SK-N-SH treated with all-trans-retinoic acid at 6 μM for 48 hours (cell line): ENCODE measurements around the gene GP1BA.

Source experiments
- ATAC-seq: fragments of 200-7000 bp; cut with Tn5 transposase; 3 replicates; pipeline ENCODE4 v1.9.1; 2020; ENCODE audit warnings: mild to moderate bottlenecking, moderate library complexity
- ARNTL ChIP-seq: fragments of 450-650 bp; formaldehyde crosslinking; IDR thresholded peaks from 2 replicates; pipeline ENCODE4 v1.5.0; 2020; ENCODE audit warnings: low read depth, mild to moderate bottlenecking, moderate library complexity, borderline replicate concordance
- BACH2 ChIP-seq: fragments of 250-450 bp; sonication (Bioruptor Pico); IDR thresholded peaks from 2 replicates; pipeline ENCODE4 v1.9.0; 2021; ENCODE audit warnings: mild to moderate bottlenecking, borderline replicate concordance
- CSDC2 ChIP-seq: fragments of 250-450 bp; sonication (Bioruptor Pico); IDR thresholded peaks from 2 replicates; pipeline ENCODE4 v1.5.0; 2020; ENCODE audit warnings: mild to moderate bottlenecking, moderate library complexity
- GLIS3 ChIP-seq: fragments of 250-450 bp; sonication (Bioruptor Pico); IDR thresholded peaks from 2 replicates; pipeline ENCODE4 v1.5.0; 2020; ENCODE audit warnings: mild to moderate bottlenecking, moderate library complexity
- ISL1 ChIP-seq: fragments of 250-450 bp; sonication (Bioruptor Pico); IDR thresholded peaks from 2 replicates; pipeline ENCODE4 v2.1.2; 2022; ENCODE audit warnings: mild to moderate bottlenecking, moderate library complexity
- OSR1 ChIP-seq: fragments of 250-450 bp; sonication (Bioruptor Pico); IDR thresholded peaks from 2 replicates; pipeline ENCODE4 v1.8.0; 2022; ENCODE audit warnings: moderate library complexity, mild to moderate bottlenecking, inconsistent platforms
- PPARA ChIP-seq: fragments of 250-450 bp; sonication (Bioruptor Pico); IDR thresholded peaks from 2 replicates; pipeline ENCODE4 v1.5.0; 2020; ENCODE audit warnings: mild to moderate bottlenecking, borderline replicate concordance
- RARB ChIP-seq: fragments of 250-450 bp; sonication (Bioruptor Pico); IDR thresholded peaks from 2 replicates; pipeline ENCODE4 v1.8.0; 2021; ENCODE audit warnings: mild to moderate bottlenecking, moderate library complexity
- SNAI2 ChIP-seq: fragments of 250-450 bp; sonication (Bioruptor Pico); IDR thresholded peaks from 2 replicates; pipeline ENCODE4 v1.5.0; 2020; ENCODE audit warnings: mild to moderate bottlenecking, moderate library complexity
- TCF4 ChIP-seq: fragments of 250-450 bp; sonication (Bioruptor Pico); IDR thresholded peaks from 2 replicates; pipeline ENCODE4 v1.8.0; 2021; ENCODE audit warnings: mild to moderate bottlenecking, moderate library complexity, borderline replicate concordance
- TOX ChIP-seq: fragments of 250-450 bp; sonication (Bioruptor Pico); IDR thresholded peaks from 2 replicates; pipeline ENCODE4 v1.8.0; 2021; ENCODE audit warnings: mild to moderate bottlenecking, moderate library complexity, borderline replicate concordance
- ZFP3 ChIP-seq: fragments of 250-450 bp; sonication (Bioruptor Pico); IDR thresholded peaks from 2 replicates; pipeline ENCODE4 v1.5.0; 2020; ENCODE audit warnings: mild to moderate bottlenecking, moderate library complexity
- ZFP30 ChIP-seq: fragments of 450-650 bp; formaldehyde crosslinking; IDR thresholded peaks from 2 replicates; pipeline ENCODE4 v1.5.0; 2022; ENCODE audit warnings: mild to moderate bottlenecking, moderate library complexity
- ZNF565 ChIP-seq: fragments of 450-650 bp; formaldehyde crosslinking; conservative IDR thresholded peaks from 2 replicates; pipeline ENCODE4 v1.5.0; 2020; ENCODE audit warnings: low read depth, mild to moderate bottlenecking, moderate library complexity
- ZNF70 ChIP-seq: fragments of 450-650 bp; formaldehyde crosslinking; IDR thresholded peaks from 2 replicates; pipeline ENCODE4 v1.5.0; 2020; ENCODE audit warnings: mild to moderate bottlenecking, moderate library complexity
- ZNF8 ChIP-seq: fragments of 450-650 bp; formaldehyde crosslinking; IDR thresholded peaks from 2 replicates; pipeline ENCODE4 v1.5.0; 2020; ENCODE audit warnings: mild to moderate bottlenecking, moderate library complexity
- TF ChIP-seq, protein P1 (sequence below): fragments of 250-450 bp; sonication (Bioruptor Pico); IDR thresholded peaks from 2 replicates; pipeline ENCODE4 v1.5.1; 2021; ENCODE audit warnings: mild to moderate bottlenecking, moderate library complexity
- TF ChIP-seq, protein P2 (sequence below): fragments of 250-450 bp; sonication (Bioruptor Pico); IDR thresholded peaks from 2 replicates; pipeline ENCODE4 v1.8.0; 2020; ENCODE audit warnings: mild to moderate bottlenecking, moderate library complexity, borderline replicate concordance
- TF ChIP-seq, protein P3 (sequence below): fragments of 250-450 bp; sonication (Bioruptor Pico); IDR thresholded peaks from 2 replicates; pipeline ENCODE4 v1.8.0; 2021; ENCODE audit warnings: low read depth, mild to moderate bottlenecking, moderate library complexity, borderline replicate concordance
- TF ChIP-seq, protein P4 (sequence below): fragments of 250-450 bp; sonication (Bioruptor Pico); IDR thresholded peaks from 2 replicates; pipeline ENCODE4 v1.5.1; 2020; ENCODE audit warnings: low read depth, mild to moderate bottlenecking, moderate library complexity
- TF ChIP-seq, protein P5 (sequence below): fragments of 250-450 bp; sonication (Bioruptor Pico); IDR thresholded peaks from 2 replicates; pipeline ENCODE4 v1.5.0; 2020; ENCODE audit warnings: mild to moderate bottlenecking, moderate library complexity

Gene GP1BA

DNA sequence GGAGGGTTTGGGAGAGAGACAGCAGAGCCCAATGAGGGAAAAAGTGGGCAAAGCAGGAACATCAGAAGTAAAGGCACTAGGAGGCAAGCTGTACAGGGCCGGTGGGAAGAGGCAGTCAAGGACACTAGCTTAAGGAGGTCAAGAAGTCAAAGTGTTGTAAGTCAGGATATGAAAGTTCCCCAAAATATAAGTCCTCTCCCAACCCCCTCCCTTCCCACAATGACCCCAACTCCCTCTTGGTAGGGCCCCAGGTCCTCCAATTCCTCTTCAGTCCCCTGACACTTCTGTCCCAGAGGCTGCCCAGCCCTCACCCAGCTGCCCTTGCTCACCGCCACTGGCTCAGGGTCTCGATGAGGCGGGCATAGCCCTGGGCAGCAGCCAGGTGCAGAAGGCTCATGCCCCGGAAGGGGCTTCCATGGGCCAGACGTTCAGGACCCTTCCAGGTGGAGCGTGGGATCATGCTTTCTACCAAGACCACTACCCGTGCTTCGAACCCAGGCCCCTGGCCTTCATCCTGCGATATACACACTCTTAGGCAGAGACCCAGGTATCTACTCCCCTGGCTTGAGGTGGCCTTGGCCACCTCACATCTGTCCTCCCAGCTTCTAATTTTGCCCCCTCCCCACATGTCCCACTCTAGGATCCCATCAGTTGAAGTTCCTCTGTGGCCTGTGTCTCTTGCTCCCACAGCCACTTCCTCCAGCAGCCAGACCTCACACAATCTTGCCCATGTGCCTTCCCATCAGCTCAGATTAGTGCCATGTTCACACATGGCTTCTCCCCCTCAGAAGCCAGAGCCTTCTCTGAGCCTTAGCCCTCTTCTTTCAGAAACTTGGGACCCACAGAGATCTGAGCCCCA, 41.4 kb downstream of the GP1BA start:
- no peak for TF ChIP-seq ZNF565 (CRISPR knock-in tag)
- TF ChIP-seq ISL1 (CRISPR knock-in tag): no peak
- TF ChIP-seq ARNTL (CRISPR knock-in tag): no peak
- TF ChIP-seq, protein P1, sequence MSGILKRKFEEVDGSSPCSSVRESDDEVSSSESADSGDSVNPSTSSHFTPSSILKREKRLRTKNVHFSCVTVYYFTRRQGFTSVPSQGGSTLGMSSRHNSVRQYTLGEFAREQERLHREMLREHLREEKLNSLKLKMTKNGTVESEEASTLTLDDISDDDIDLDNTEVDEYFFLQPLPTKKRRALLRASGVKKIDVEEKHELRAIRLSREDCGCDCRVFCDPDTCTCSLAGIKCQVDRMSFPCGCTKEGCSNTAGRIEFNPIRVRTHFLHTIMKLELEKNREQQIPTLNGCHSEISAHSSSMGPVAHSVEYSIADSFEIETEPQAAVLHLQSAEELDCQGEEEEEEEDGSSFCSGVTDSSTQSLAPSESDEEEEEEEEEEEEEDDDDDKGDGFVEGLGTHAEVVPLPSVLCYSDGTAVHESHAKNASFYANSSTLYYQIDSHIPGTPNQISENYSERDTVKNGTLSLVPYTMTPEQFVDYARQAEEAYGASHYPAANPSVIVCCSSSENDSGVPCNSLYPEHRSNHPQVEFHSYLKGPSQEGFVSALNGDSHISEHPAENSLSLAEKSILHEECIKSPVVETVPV (CRISPR knock-in tag): no peak
- no peak for TF ChIP-seq RARB (CRISPR knock-in tag)
- no peak for TF ChIP-seq CSDC2 (CRISPR knock-in tag)
- TF ChIP-seq, protein P2, sequence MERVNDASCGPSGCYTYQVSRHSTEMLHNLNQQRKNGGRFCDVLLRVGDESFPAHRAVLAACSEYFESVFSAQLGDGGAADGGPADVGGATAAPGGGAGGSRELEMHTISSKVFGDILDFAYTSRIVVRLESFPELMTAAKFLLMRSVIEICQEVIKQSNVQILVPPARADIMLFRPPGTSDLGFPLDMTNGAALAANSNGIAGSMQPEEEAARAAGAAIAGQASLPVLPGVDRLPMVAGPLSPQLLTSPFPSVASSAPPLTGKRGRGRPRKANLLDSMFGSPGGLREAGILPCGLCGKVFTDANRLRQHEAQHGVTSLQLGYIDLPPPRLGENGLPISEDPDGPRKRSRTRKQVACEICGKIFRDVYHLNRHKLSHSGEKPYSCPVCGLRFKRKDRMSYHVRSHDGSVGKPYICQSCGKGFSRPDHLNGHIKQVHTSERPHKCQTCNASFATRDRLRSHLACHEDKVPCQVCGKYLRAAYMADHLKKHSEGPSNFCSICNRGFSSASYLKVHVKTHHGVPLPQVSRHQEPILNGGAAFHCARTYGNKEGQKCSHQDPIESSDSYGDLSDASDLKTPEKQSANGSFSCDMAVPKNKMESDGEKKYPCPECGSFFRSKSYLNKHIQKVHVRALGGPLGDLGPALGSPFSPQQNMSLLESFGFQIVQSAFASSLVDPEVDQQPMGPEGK (CRISPR knock-in tag): no peak
- no peak for TF ChIP-seq PPARA (CRISPR knock-in tag)
- TF ChIP-seq ZFP30 (CRISPR knock-in tag): no peak
- TF ChIP-seq, protein P3, sequence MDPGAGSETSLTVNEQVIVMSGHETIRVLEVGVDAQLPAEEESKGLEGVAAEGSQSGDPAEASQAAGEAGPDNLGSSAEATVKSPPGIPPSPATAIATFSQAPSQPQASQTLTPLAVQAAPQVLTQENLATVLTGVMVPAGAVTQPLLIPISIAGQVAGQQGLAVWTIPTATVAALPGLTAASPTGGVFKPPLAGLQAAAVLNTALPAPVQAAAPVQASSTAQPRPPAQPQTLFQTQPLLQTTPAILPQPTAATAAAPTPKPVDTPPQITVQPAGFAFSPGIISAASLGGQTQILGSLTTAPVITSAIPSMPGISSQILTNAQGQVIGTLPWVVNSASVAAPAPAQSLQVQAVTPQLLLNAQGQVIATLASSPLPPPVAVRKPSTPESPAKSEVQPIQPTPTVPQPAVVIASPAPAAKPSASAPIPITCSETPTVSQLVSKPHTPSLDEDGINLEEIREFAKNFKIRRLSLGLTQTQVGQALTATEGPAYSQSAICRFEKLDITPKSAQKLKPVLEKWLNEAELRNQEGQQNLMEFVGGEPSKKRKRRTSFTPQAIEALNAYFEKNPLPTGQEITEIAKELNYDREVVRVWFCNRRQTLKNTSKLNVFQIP (CRISPR knock-in tag): no peak
- TF ChIP-seq SNAI2 (CRISPR knock-in tag): no peak
- no peak for TF ChIP-seq GLIS3 (CRISPR knock-in tag)
- TF ChIP-seq TOX (CRISPR knock-in tag): no peak
- TF ChIP-seq ZNF8 (CRISPR knock-in tag): no peak
- TF ChIP-seq, protein P4, sequence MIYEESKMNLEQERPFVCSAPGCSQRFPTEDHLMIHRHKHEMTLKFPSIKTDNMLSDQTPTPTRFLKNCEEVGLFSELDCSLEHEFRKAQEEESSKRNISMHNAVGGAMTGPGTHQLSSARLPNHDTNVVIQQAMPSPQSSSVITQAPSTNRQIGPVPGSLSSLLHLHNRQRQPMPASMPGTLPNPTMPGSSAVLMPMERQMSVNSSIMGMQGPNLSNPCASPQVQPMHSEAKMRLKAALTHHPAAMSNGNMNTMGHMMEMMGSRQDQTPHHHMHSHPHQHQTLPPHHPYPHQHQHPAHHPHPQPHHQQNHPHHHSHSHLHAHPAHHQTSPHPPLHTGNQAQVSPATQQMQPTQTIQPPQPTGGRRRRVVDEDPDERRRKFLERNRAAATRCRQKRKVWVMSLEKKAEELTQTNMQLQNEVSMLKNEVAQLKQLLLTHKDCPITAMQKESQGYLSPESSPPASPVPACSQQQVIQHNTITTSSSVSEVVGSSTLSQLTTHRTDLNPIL: no peak
- TF ChIP-seq OSR1: no peak
- TF ChIP-seq, protein P5, sequence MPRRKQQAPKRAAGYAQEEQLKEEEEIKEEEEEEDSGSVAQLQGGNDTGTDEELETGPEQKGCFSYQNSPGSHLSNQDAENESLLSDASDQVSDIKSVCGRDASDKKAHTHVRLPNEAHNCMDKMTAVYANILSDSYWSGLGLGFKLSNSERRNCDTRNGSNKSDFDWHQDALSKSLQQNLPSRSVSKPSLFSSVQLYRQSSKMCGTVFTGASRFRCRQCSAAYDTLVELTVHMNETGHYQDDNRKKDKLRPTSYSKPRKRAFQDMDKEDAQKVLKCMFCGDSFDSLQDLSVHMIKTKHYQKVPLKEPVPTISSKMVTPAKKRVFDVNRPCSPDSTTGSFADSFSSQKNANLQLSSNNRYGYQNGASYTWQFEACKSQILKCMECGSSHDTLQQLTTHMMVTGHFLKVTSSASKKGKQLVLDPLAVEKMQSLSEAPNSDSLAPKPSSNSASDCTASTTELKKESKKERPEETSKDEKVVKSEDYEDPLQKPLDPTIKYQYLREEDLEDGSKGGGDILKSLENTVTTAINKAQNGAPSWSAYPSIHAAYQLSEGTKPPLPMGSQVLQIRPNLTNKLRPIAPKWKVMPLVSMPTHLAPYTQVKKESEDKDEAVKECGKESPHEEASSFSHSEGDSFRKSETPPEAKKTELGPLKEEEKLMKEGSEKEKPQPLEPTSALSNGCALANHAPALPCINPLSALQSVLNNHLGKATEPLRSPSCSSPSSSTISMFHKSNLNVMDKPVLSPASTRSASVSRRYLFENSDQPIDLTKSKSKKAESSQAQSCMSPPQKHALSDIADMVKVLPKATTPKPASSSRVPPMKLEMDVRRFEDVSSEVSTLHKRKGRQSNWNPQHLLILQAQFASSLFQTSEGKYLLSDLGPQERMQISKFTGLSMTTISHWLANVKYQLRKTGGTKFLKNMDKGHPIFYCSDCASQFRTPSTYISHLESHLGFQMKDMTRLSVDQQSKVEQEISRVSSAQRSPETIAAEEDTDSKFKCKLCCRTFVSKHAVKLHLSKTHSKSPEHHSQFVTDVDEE (CRISPR knock-in tag): no peak
- TF ChIP-seq TCF4 (CRISPR knock-in tag): no peak
- no peak for TF ChIP-seq ZNF70 (CRISPR knock-in tag)
- TF ChIP-seq BACH2 (CRISPR knock-in tag): no peak
- no peak for ATAC-seq

DNA sequence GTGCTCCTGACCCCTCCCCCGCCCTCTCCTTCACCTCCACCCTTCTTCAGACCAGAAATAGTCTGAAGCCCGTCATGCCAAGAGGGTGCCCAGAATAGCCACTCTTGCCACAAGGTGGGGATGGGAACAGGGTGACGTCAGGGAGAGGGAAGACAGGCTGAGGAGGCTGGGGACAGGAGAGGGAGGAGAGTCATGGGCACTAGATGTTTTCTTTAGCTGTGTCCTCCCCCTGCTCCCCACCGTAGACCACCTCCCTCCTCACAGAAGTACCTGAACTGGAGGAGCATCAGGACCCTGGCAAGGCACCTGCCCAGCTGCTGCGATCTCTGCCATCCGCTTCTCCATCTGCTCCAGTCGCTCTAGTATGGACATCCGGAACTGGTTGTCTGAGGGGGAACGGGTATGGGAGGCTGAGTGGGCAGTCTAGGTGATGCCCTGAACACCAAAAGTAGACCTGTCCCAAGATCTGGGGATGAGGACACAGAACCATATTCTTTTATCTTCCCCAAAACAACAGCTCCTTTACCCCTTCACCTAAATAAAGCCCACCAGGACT, 42.1 kb downstream of the GP1BA start:
- ATAC-seq: no peak
- TF ChIP-seq, protein P1 (CRISPR knock-in tag): no peak
- TF ChIP-seq ZNF565 (CRISPR knock-in tag): no peak
- TF ChIP-seq ARNTL (CRISPR knock-in tag): no peak
- no peak for TF ChIP-seq BACH2 (CRISPR knock-in tag)
- TF ChIP-seq ZFP3: no peak
- TF ChIP-seq, protein P2 (CRISPR knock-in tag): no peak
- TF ChIP-seq ZNF8 (CRISPR knock-in tag): no peak
- TF ChIP-seq CSDC2 (CRISPR knock-in tag): no peak
- no peak for TF ChIP-seq TOX (CRISPR knock-in tag)
- TF ChIP-seq, protein P5 (CRISPR knock-in tag): no peak
- no peak for TF ChIP-seq ZNF70 (CRISPR knock-in tag)
- TF ChIP-seq TCF4 (CRISPR knock-in tag): no peak
- no peak for TF ChIP-seq PPARA (CRISPR knock-in tag)
